ENCODE data around the gene IMPACT. TPM values are rescaled to one million over a fixed set of nuclear protein-coding genes. Genes with fewer than 3 reads are reported as not detected.

IMPACT gene
- 11.6 TPM for total RNA-seq (ENCODE audit: unreplicated experiment)
- long read RNA-seq, partial matches to known transcripts: 0 of 2 reads
- long read RNA-seq, other reads (novel, unspliced or antisense): 1 of 2 reads

- Mint-ChIP-seq H3K4me3 (ENCODE audit: unreplicated experiment) (peak within 1 kb of the TSS; percentile 89), H3K27me3 (ENCODE audit: unreplicated experiment) (no peaks in the 10 kb centered on the region), H3K36me3 (ENCODE audit: unreplicated experiment) (no peaks in the 10 kb centered on the region), H3K27ac (ENCODE audit: unreplicated experiment) (peak within 1 kb of the TSS; percentile 93), H3K9me3 (ENCODE audit: unreplicated experiment) (peaks cover 3% of the 10 kb centered on the region), H3K4me1 (ENCODE audit: low read depth, unreplicated experiment) (peaks cover 12% of the 10 kb centered on the region)
- no peak for TF ChIP-seq CTCF (IDR thresholded peaks at IDR 0.05; ENCODE audit: partially characterized antibody, unreplicated experiment)
- peak; percentile 91 for DNase-seq
Observed at GRCh38 chr18:24426398-24427294, at the start of gene IMPACT. Gene IMPACT, plus strand, starts transcription at chr18:24426670. Its CDS starts 87 bp downstream, at chr18:24426757.

- DNase-seq: no peak
Observed at GRCh38 chr18:24378598-24378997, 47.9 kb upstream of the IMPACT start.

GRCh38 chr18:24380163-24380747 is 46.2 kb upstream of the IMPACT start:
- no peak overlapping the region for H3K27ac Mint-ChIP-seq (ENCODE audit: unreplicated experiment)
- no peaks in the 10 kb centered on the region for H3K27me3 Mint-ChIP-seq (ENCODE audit: unreplicated experiment)
- no peaks in the 10 kb centered on the region for H3K4me1 Mint-ChIP-seq (ENCODE audit: low read depth, unreplicated experiment)
- DNase-seq: no peak
- H3K36me3 Mint-ChIP-seq (ENCODE audit: unreplicated experiment): no peaks in the 10 kb centered on the region
- no peak for TF ChIP-seq CTCF (IDR thresholded peaks at IDR 0.05; ENCODE audit: partially characterized antibody, unreplicated experiment)
- no peaks in the 10 kb centered on the region for H3K9me3 Mint-ChIP-seq (ENCODE audit: unreplicated experiment)
- H3K4me3 Mint-ChIP-seq (ENCODE audit: unreplicated experiment): no peak overlapping the region

More at GRCh38 chr18:24378598-24378997, 47.9 kb upstream of the IMPACT start:
- H3K27ac Mint-ChIP-seq (ENCODE audit: unreplicated experiment): no peak overlapping the region
- no peaks in the 10 kb centered on the region for H3K27me3 Mint-ChIP-seq (ENCODE audit: unreplicated experiment)
- H3K4me3 Mint-ChIP-seq (ENCODE audit: unreplicated experiment): no peak overlapping the region
- no peaks in the 10 kb centered on the region for H3K9me3 Mint-ChIP-seq (ENCODE audit: unreplicated experiment)
- no peaks in the 10 kb centered on the region for H3K4me1 Mint-ChIP-seq (ENCODE audit: low read depth, unreplicated experiment)
- H3K36me3 Mint-ChIP-seq (ENCODE audit: unreplicated experiment): peaks cover 4% of the 10 kb centered on the region
- TF ChIP-seq CTCF (IDR thresholded peaks at IDR 0.05; ENCODE audit: partially characterized antibody, unreplicated experiment): no peak

- H3K27me3 Mint-ChIP-seq (ENCODE audit: unreplicated experiment): no peaks in the 10 kb centered on the region
- H3K9me3 Mint-ChIP-seq (ENCODE audit: unreplicated experiment): no peaks in the 10 kb centered on the region
- H3K4me3 Mint-ChIP-seq (ENCODE audit: unreplicated experiment): no peak overlapping the region
- no peaks in the 10 kb centered on the region for H3K4me1 Mint-ChIP-seq (ENCODE audit: low read depth, unreplicated experiment)
- no peak for DNase-seq
- H3K27ac Mint-ChIP-seq (ENCODE audit: unreplicated experiment): no peak overlapping the region
- no peaks in the 10 kb centered on the region for H3K36me3 Mint-ChIP-seq (ENCODE audit: unreplicated experiment)
- no peak for TF ChIP-seq CTCF (IDR thresholded peaks at IDR 0.05; ENCODE audit: partially characterized antibody, unreplicated experiment)
Observed at GRCh38 chr18:24381126-24381525, 45.3 kb upstream of the IMPACT start.

GRCh38 chr18:24386681-24387080 is 39.8 kb upstream of the IMPACT start:
- no peaks in the 10 kb centered on the region for H3K4me1 Mint-ChIP-seq (ENCODE audit: low read depth, unreplicated experiment)
- no peak overlapping the region for H3K27ac Mint-ChIP-seq (ENCODE audit: unreplicated experiment)
- no peaks in the 10 kb centered on the region for H3K27me3 Mint-ChIP-seq (ENCODE audit: unreplicated experiment)
- no peaks in the 10 kb centered on the region for H3K9me3 Mint-ChIP-seq (ENCODE audit: unreplicated experiment)
- TF ChIP-seq CTCF (IDR thresholded peaks at IDR 0.05; ENCODE audit: partially characterized antibody, unreplicated experiment): no peak
- no peak for DNase-seq
- no peaks in the 10 kb centered on the region for H3K36me3 Mint-ChIP-seq (ENCODE audit: unreplicated experiment)
- H3K4me3 Mint-ChIP-seq (ENCODE audit: unreplicated experiment): no peak overlapping the region

All from glutamatergic neuron (in vitro differentiated cells).